Mesendoderm (in vitro differentiated cells): Measurements from ENCODE around the gene TBC1D19.

ENCODE experiments used
- DNase-seq: peaks from one replicate; pipeline ENCODE4 v3.0.0; 2013
- H2AK5ac ChIP-seq: 2 replicates; pipeline ENCODE4 v1.6.1; 2013; ENCODE audit warnings: low read length, inconsistent platforms
- H2BK120ac ChIP-seq: 2 replicates; pipeline ENCODE4 v1.6.1; 2013; ENCODE audit warnings: low read depth, mild to moderate bottlenecking, low read length, moderate library complexity, mixed read lengths
- H2BK15ac ChIP-seq: replicated peaks from 2 replicates; pipeline ENCODE4 v1.6.1; 2013; ENCODE audit warnings: low read depth, mild to moderate bottlenecking, moderate library complexity
- H2BK5ac ChIP-seq: 2 replicates; pipeline ENCODE4 v1.6.1; 2013; ENCODE audit warnings: low read length, inconsistent platforms
- H3K18ac ChIP-seq: 2 replicates; pipeline ENCODE4 v1.6.1; 2013; ENCODE audit warnings: mild to moderate bottlenecking, low read length, mixed read lengths
- H3K23ac ChIP-seq: one replicate; pipeline ENCODE4 v1.6.1; 2013; ENCODE audit warnings: low read length
- H3K27ac ChIP-seq: 2 replicates; pipeline ENCODE4 v1.5.1; 2013; ENCODE audit warnings: low read depth, mild to moderate bottlenecking, inconsistent platforms, low read length, moderate library complexity
- H3K27me3 ChIP-seq: 2 replicates; pipeline ENCODE4 v1.6.1; 2013; ENCODE audit warnings: low read length, control low read depth, mild to moderate bottlenecking, inconsistent platforms; ENCODE audit not compliant: insufficient read depth, poor library complexity
- H3K36me3 ChIP-seq: 2 replicates; pipeline ENCODE4 v1.6.1; 2013; ENCODE audit warnings: low read length, inconsistent platforms; ENCODE audit not compliant: control insufficient read depth, insufficient read depth
- H3K4ac ChIP-seq: one replicate; pipeline ENCODE4 v1.6.1; 2013; ENCODE audit warnings: low read depth, mild to moderate bottlenecking, low read length, moderate library complexity
- H3K4me1 ChIP-seq: 2 replicates; pipeline ENCODE4 v1.6.1; 2013; ENCODE audit warnings: low read depth, low read length, inconsistent platforms; ENCODE audit not compliant: control insufficient read depth
- H3K4me2 ChIP-seq: 2 replicates; pipeline ENCODE4 v1.6.1; 2013; ENCODE audit warnings: low read length
- H3K4me3 ChIP-seq: 2 replicates; pipeline ENCODE4 v1.5.1; 2013; ENCODE audit warnings: mild to moderate bottlenecking, low read length
- H3K56ac ChIP-seq: one replicate; pipeline ENCODE4 v1.6.1; 2013; ENCODE audit warnings: low read length
- H3K79me1 ChIP-seq: 2 replicates; pipeline ENCODE4 v1.6.1; 2013; ENCODE audit warnings: low read length, inconsistent platforms
- H3K79me2 ChIP-seq: 2 replicates; pipeline ENCODE4 v1.6.1; 2013; ENCODE audit warnings: mild to moderate bottlenecking, low read length; ENCODE audit not compliant: control insufficient read depth, insufficient read depth
- H3K9ac ChIP-seq: 2 replicates; pipeline ENCODE4 v1.6.1; 2013; ENCODE audit warnings: low read length, inconsistent platforms
- H4K5ac ChIP-seq: one replicate; pipeline ENCODE4 v1.6.1; 2013; ENCODE audit warnings: low read length
- H4K8ac ChIP-seq: one replicate; pipeline ENCODE4 v1.6.1; 2013; ENCODE audit warnings: low read depth, mild to moderate bottlenecking, control low read depth, low read length, moderate library complexity
- WGBS: extraction: QIAGEN DNeasy Blood & Tissue Kit; methylation state at CpG from one replicate; pipeline ENCODE4 v1.1.7; 2013; ENCODE audit warnings: low lambda C conversion rate, missing lambda C conversion rate; ENCODE audit not compliant: insufficient coverage; ENCODE audit errors: extremely low coverage; 5-methylcytosine and 5-hydroxymethylcytosine counted together

TBC1D19 gene

GRCh38 chr4:26701786-26702227 lies 117.9 kb downstream of the TBC1D19 start:
- Histone ChIP-seq H3K79me2 (no peaks in the 10 kb centered on the region), H3K36me3 (no peaks in the 10 kb centered on the region), H3K23ac (no peak overlapping the region), H2BK5ac (no peak overlapping the region), H2BK120ac (no peak overlapping the region), H4K8ac (no peak overlapping the region), H3K18ac (no peak overlapping the region), H3K56ac (no peak overlapping the region), H3K4me1 (no peaks in the 10 kb centered on the region), H3K79me1 (no peaks in the 10 kb centered on the region), H3K4me2 (no peak overlapping the region), H3K4ac (no peak overlapping the region), H3K9ac (no peak overlapping the region), H3K27ac (no peak overlapping the region), H2AK5ac (no peak overlapping the region), H3K4me3 (no peak overlapping the region), H2BK15ac (no peak overlapping the region), H3K27me3 (no peaks in the 10 kb centered on the region), H4K5ac (no peak overlapping the region)
- no peak for DNase-seq

GRCh38 chr4:26707342-26707741 lies 123.5 kb downstream of the TBC1D19 start:
- no peaks in the 10 kb centered on the region for H3K27me3 ChIP-seq
- no peak overlapping the region for H2BK15ac ChIP-seq
- no peak overlapping the region for H2BK120ac ChIP-seq
- H2AK5ac ChIP-seq = no peak overlapping the region
- H3K36me3 ChIP-seq = no peaks in the 10 kb centered on the region
- H4K8ac ChIP-seq = no peak overlapping the region
- H3K4ac ChIP-seq = no peak overlapping the region
- no peaks in the 10 kb centered on the region for H3K79me1 ChIP-seq
- H3K4me1 ChIP-seq = no peaks in the 10 kb centered on the region
- no peak overlapping the region for H3K9ac ChIP-seq
- H3K4me2 ChIP-seq = no peak overlapping the region
- no peak overlapping the region for H4K5ac ChIP-seq
- H3K4me3 ChIP-seq = no peak overlapping the region
- H3K27ac ChIP-seq = no peak overlapping the region
- H3K79me2 ChIP-seq = no peaks in the 10 kb centered on the region
- no peak overlapping the region for H3K18ac ChIP-seq
- H3K56ac ChIP-seq = no peak overlapping the region
- WGBS = no CpG with 5 or more reads among the region's 1 CpG
- H2BK5ac ChIP-seq = no peak overlapping the region
- no peak overlapping the region for H3K23ac ChIP-seq
- DNase-seq = no peak

- Histone ChIP-seq H3K27ac (no peak overlapping the region), H2BK5ac (no peak overlapping the region), H4K8ac (no peak overlapping the region), H3K4me3 (no peak overlapping the region), H3K9ac (no peak overlapping the region), H3K23ac (no peak overlapping the region), H3K56ac (no peak overlapping the region), H3K79me2 (no peaks in the 10 kb centered on the region), H3K4me1 (no peaks in the 10 kb centered on the region), H3K4me2 (no peak overlapping the region), H2BK15ac (no peak overlapping the region), H3K27me3 (no peaks in the 10 kb centered on the region), H2AK5ac (no peak overlapping the region), H4K5ac (no peak overlapping the region), H3K36me3 (no peaks in the 10 kb centered on the region), H3K4ac (no peak overlapping the region), H2BK120ac (no peak overlapping the region), H3K79me1 (no peaks in the 10 kb centered on the region), H3K18ac (no peak overlapping the region)
- DNase-seq = no peak
- no CpG with 5 or more reads among the region's 2 CpGs for WGBS
Measured at GRCh38 chr4:26709246-26709645, 125.4 kb downstream of the TBC1D19 start.

- DNase-seq = no peak
- no peak overlapping the region for H3K4ac ChIP-seq
- no peak overlapping the region for H2BK120ac ChIP-seq
- H3K4me3 ChIP-seq = no peak overlapping the region
- no peak overlapping the region for H3K9ac ChIP-seq
- no peaks in the 10 kb centered on the region for H3K36me3 ChIP-seq
- no peak overlapping the region for H4K5ac ChIP-seq
- H3K79me1 ChIP-seq = no peaks in the 10 kb centered on the region
- H2BK5ac ChIP-seq = no peak overlapping the region
- no peaks in the 10 kb centered on the region for H3K4me1 ChIP-seq
- no CpG with 5 or more reads among the region's 2 CpGs for WGBS
- H3K56ac ChIP-seq = no peak overlapping the region
- no peak overlapping the region for H3K27ac ChIP-seq
- no peak overlapping the region for H3K18ac ChIP-seq
- no peak overlapping the region for H3K23ac ChIP-seq
- H2AK5ac ChIP-seq = no peak overlapping the region
- H3K4me2 ChIP-seq = no peak overlapping the region
- H2BK15ac ChIP-seq = no peak overlapping the region
- H3K79me2 ChIP-seq = no peaks in the 10 kb centered on the region
- no peaks in the 10 kb centered on the region for H3K27me3 ChIP-seq
- no peak overlapping the region for H4K8ac ChIP-seq
Measured at GRCh38 chr4:26713563-26714151, 129.8 kb downstream of the TBC1D19 start.

GRCh38 chr4:26715636-26716242 lies 131.9 kb downstream of the TBC1D19 start:
- no peak overlapping the region for H3K4me3 ChIP-seq
- H3K27ac ChIP-seq = no peak overlapping the region
- H2BK15ac ChIP-seq = no peak overlapping the region
- no CpG with 5 or more reads among the region's 1 CpG for WGBS
- no peaks in the 10 kb centered on the region for H3K36me3 ChIP-seq
- no peak overlapping the region for H4K5ac ChIP-seq
- H2BK120ac ChIP-seq = no peak overlapping the region
- no peak overlapping the region for H3K56ac ChIP-seq
- H4K8ac ChIP-seq = no peak overlapping the region
- H3K9ac ChIP-seq = no peak overlapping the region
- no peaks in the 10 kb centered on the region for H3K79me2 ChIP-seq
- no peak for DNase-seq
- H3K4ac ChIP-seq = no peak overlapping the region
- H3K4me2 ChIP-seq = no peak overlapping the region
- H3K18ac ChIP-seq = no peak overlapping the region
- H3K23ac ChIP-seq = no peak overlapping the region
- H2AK5ac ChIP-seq = no peak overlapping the region
- no peaks in the 10 kb centered on the region for H3K4me1 ChIP-seq
- H3K27me3 ChIP-seq = no peaks in the 10 kb centered on the region
- H2BK5ac ChIP-seq = no peak overlapping the region
- no peaks in the 10 kb centered on the region for H3K79me1 ChIP-seq

GRCh38 chr4:26717332-26717731 lies 133.4 kb downstream of the TBC1D19 start:
- H3K4ac ChIP-seq = no peak overlapping the region
- H2BK5ac ChIP-seq = no peak overlapping the region
- H3K18ac ChIP-seq = no peak overlapping the region
- H3K79me2 ChIP-seq = no peaks in the 10 kb centered on the region
- no peak overlapping the region for H3K4me2 ChIP-seq
- H3K27ac ChIP-seq = no peak overlapping the region
- H2AK5ac ChIP-seq = no peak overlapping the region
- no peak overlapping the region for H3K23ac ChIP-seq
- no peaks in the 10 kb centered on the region for H3K79me1 ChIP-seq
- H4K8ac ChIP-seq = no peak overlapping the region
- H3K56ac ChIP-seq = no peak overlapping the region
- no peak overlapping the region for H4K5ac ChIP-seq
- H3K36me3 ChIP-seq = no peaks in the 10 kb centered on the region
- H2BK120ac ChIP-seq = no peak overlapping the region
- DNase-seq = peak; percentile 8
- no peak overlapping the region for H3K9ac ChIP-seq
- H3K4me3 ChIP-seq = no peak overlapping the region
- H3K4me1 ChIP-seq = no peaks in the 10 kb centered on the region
- no CpG with 5 or more reads among the region's 2 CpGs for WGBS
- H2BK15ac ChIP-seq = no peak overlapping the region
- no peaks in the 10 kb centered on the region for H3K27me3 ChIP-seq
